GM12892 (cell line): ENCODE data around the gene FAM149A.

Source experiments
- DNase-seq: peaks from one replicate; pipeline ENCODE4 v3.0.0; 2011; ENCODE audit not compliant: insufficient read length
- FAIRE-seq: peaks from 2 replicates; lab custom pipeline; 2011; peaks lifted over from hg19 to GRCh38; lab: Jason Lieb, UNC
- POLR2A ChIP-seq: IDR thresholded peaks from 2 replicates; pipeline ENCODE4 v1.6.1; 2011; ENCODE audit warnings: low read depth, low read length, control low read depth
- POLR2AphosphoS5 ChIP-seq: IDR thresholded peaks from 2 replicates; pipeline ENCODE4 v1.6.1; 2011; ENCODE audit warnings: low read depth, low read length, control low read depth
- TAF1 ChIP-seq: IDR thresholded peaks from 2 replicates; pipeline ENCODE4 v1.6.1; 2011; ENCODE audit warnings: low read depth, mild to moderate bottlenecking, control low read depth, low read length, borderline replicate concordance

The FAM149A gene

DNA sequence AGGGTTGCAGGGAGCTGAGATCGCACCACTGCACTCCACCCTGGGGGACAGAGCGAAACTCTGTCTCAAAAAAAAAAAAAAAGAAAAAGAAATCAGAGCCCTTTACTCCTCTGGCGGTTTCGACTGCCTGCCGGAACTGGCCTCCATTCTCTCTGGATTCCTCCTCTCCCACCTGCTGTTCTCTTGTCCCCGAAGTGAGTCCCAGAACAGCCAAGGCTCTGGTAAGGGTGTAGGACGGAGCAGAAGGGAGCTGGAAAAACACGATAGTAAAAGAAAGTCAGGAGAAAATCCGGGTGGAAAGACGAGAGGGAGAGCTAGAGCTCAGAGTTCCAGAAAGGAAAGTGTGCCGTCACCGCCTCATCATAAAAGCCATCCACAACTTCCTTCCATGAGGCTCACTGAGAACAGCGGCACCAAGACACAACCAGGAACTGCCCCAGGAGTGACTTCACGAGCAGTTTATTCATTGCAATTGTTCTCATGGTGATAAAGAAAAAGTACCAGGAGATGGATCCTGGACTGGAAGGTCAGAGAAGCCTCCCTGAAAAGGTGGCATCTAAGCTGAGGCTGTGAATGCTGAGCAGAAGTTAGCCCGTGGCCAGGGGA, 23.2 kb upstream of the FAM149A start:
- TF ChIP-seq TAF1 (no peak), POLR2AphosphoS5 (no peak), POLR2A (no peak)
- FAIRE-seq, result no peak
- DNase-seq, result no peak

DNA sequence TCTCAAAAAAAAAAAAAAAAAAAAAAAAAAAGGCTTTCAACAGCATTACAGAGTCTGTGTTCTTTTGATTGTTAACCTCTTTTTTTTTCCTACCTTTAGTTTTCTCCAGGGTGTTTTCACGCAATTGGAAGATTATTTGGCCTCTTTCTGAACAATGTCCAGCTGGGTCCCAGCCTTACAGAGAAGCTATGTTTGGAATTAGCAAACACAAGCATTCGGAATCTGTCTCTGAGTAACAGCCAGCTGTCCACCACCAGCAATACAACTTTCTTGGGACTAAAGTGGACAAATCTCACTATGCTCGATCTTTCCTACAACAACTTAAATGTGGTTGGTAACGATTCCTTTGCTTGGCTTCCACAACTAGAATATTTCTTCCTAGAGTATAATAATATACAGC, 22.3 kb upstream of the FAM149A start:
- FAIRE-seq, result no peak
- TF ChIP-seq TAF1 (no peak), POLR2AphosphoS5 (no peak), POLR2A (no peak)

DNA sequence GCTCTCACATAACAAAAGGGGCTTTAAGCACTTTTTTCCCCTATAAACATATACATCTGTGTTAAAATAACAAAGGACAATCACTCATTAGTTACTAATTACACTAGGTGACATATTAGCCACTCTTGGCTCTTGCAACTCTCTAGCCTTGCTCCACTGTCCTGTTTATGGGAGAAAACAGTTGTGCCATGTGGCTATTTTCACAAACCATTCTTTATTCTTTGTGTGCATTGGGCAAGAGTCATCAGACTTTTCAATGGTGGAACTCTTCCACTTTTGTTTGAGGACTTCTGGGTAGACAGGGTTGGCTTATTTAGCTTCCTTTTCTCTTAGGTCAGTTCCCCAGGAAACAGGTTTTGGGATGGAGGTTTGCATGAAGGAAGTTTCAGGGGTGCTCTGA, 16.0 kb upstream of the FAM149A start:
- no peak for TF ChIP-seq POLR2A
- no peak for TF ChIP-seq TAF1
- no peak for TF ChIP-seq POLR2AphosphoS5
- DNase-seq (no peak), FAIRE-seq (no peak)

More for the DNA sequence above, 22.3 kb upstream of the FAM149A start:
- DNase-seq, result no peak

DNA sequence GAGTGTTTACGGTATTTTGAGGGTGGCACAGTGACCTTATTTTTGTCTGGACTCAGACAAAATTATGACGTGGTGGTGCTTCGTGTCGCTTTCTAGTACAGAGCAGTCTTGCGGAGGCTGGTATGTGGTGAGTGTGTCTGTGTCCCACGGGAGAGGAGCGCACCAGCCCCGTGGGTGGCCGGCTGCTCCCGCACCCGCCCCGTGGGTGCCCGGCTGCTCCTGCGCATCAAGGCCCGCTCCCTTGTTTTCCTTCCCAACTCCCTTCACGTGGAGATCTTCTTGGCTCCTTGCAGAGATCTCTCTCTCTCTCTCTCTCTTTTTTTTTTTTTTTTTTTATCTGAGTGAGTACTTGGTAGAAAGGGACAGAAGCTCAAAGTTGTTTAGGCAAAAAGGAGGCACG, 12.2 kb upstream of the FAM149A start:
- no peak for DNase-seq
- TF ChIP-seq POLR2A, result no peak
- TF ChIP-seq POLR2AphosphoS5, result no peak
- TF ChIP-seq TAF1, result no peak
- no peak for FAIRE-seq

DNA sequence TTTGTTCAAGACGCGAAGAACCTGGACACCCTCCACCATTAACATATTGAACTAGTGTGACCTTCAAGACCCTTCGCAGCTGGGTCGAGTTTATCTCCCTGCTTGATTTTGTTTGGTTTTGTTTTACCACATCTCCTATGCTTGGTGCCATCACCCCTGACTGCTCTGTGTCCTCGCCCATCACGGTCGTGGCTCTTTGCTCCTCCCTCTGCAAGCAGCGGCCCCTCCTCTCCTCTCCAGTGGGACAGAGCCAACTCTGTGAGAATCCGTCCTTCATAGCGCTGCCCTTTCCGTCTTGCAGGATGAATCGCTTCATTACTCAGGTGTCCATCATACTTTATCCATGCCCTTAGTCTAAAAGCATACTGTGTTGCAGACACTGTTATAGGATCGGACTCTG, 9.1 kb upstream of the FAM149A start:
- TF ChIP-seq POLR2AphosphoS5 (no peak), TAF1 (no peak), POLR2A (no peak)
- DNase-seq (no peak), FAIRE-seq (no peak)

DNA sequence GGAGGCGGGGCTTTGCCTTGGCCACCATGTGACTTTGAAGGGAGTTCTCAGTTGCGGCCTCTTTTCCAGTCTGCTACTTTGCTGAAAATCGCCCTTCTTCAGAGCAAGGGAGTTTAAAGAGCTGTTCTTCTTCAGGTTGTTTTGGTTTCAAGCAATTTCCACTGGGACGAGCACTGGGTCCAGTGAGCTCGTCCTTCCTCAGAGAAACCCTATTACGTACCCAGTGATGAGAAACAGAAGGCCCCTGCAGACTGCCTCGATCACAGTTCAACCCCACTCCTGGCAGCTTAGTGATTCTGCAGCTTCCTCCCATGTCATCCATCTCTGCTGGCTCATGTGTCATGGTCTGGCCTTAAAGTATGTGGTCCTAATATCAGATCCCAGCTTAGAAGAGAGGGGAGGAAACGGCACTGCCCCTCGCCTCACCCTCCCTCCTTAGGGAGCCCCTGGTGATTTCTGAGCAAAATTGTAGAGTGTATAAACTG, 7.8 kb upstream of the FAM149A start:
- FAIRE-seq, result no peak
- DNase-seq, result no peak
- TF ChIP-seq POLR2AphosphoS5, result no peak
- no peak for TF ChIP-seq TAF1
- TF ChIP-seq POLR2A, result no peak

DNA sequence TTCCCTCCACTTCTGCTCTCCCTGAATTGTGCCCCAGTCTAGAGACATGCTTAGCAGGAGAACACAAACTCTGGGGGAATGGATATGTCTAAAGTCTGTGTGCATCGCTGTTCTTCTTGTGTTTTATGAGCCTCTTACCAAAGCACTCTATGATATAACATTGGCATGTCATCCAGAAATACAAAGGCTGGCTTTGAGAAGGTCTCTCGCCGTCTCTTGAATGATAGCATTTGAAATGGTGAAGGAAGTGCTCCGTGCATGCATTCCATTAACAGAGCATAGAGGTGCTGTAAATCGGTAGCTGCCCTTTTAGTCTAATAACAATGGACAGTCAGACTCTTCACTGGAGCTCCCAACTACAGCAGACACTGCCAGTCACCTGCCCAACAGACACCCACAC, 7.1 kb upstream of the FAM149A start:
- TF ChIP-seq POLR2A (no peak), TAF1 (no peak), POLR2AphosphoS5 (no peak)
- no peak for DNase-seq
- no peak for FAIRE-seq

DNA sequence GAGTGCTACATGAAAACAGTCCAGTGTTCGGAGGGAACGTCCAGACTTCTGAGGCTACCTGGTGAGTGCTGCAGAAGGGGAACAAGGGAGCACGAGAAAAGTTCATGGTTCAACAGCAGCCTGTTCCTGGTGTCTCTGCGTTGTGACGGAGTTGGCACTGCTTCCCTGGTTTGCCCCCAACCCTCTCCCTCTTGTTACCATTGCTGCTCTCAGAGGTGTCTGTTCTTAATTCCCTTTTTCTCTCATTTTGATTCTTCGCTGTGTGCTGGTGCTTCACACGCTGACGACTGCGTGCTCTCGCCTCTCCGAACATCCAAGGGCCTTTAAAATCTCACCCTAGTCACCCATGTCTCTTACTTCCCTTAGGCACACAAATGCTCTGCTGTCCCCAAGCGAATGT, 1.6 kb upstream of the FAM149A start:
- no peak for DNase-seq
- TF ChIP-seq POLR2A (no peak), POLR2AphosphoS5 (no peak), TAF1 (no peak)
- FAIRE-seq, result no peak

DNA sequence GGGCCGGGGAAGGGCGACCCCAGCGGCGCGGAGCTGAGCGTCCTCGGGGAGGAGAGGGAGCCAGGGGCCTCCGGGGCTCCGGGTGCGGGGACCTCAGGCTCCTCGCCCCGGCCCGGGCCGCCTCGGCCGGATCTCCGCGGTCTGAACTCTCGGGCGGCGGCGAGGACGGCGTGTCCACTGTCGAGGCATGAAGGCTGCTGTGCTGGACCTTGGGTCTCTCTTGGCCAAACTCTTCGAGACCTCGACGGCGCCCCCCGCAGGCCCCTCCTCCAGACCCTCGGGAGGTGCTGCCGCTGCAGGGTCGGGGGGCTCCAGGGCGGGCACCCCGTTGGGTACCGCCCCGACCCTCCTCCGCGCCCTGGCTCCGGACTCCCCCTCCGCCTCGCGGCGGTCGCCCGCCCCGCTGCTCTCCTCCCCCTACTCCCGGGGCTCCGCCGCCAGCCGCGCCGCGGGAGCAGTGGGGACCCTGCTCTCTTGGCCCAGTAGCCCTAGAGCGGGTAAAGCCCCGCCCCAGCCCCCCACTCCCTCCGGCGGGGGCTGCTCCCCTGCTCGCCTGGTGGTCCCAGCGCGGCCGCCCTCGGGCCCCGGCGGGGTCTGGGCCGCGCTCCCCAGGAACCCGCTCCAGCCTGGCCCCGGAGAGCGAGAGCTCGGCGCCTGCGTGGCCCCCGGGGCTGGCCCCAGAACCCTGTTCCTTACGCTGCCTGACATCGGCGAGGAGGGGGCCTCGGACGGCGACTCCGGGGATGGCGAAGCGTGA, 564 bp downstream of the FAM149A start:
- no peak for TF ChIP-seq POLR2AphosphoS5
- TF ChIP-seq TAF1, result no peak
- no peak for TF ChIP-seq POLR2A
- peak; percentile 39 for DNase-seq
- FAIRE-seq, result no peak

DNA sequence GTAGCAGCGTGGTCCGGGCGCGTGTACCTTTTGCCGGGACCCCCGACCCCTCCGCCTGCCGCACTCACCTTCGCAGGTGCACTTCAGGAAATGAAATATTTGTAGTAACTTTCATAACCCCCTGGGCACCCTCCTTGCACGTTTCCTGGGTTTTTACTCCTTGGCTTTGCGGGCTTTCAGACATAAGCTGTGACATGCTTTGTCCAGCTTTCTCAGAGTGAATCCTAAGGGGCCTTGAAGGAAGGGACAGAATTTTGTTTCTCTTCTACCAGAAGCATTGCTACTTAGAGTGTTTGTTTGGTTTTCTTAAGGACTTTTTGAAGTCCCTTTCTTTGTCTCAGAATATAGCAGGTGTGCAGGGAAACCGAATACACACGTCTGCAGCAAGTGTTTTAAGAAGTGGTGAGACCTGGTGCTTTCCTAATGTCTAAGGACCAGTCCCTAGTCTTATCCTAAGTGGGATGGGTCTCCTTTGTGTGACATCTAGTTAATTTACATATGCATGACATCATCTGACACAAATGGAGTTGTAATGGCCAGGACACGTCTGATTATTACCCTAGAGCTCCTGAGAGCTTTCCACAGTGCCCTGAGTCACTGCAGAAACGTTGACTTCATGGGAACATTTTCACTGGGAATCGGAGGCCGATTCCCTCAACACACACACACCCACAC, 1.3 kb downstream of the FAM149A start:
- FAIRE-seq, result no peak
- no peak for DNase-seq
- no peak for TF ChIP-seq POLR2A
- no peak for TF ChIP-seq POLR2AphosphoS5

DNA sequence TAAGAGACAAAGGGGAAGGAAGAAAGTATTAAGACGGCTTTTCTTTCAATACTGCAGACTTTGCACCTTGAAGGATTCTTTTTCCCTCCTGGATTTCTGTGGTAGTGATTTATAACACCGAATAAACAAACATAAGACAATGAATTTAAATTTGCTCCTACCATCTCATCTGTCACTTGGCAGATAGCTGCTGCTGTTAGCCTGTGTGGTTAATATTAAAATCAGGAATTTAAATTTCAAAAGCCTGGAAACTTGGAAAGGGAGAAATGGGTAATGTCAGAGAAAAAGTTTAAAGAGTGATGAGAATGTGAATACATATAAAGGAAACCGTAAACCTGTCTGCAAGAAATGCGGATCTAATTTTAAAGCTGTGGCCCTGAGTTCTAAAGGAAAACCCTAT, 3.4 kb downstream of the FAM149A start:
- no peak for DNase-seq
- no peak for FAIRE-seq
- TF ChIP-seq POLR2A, result no peak
- TF ChIP-seq POLR2AphosphoS5, result no peak
- no peak for TF ChIP-seq TAF1

DNA sequence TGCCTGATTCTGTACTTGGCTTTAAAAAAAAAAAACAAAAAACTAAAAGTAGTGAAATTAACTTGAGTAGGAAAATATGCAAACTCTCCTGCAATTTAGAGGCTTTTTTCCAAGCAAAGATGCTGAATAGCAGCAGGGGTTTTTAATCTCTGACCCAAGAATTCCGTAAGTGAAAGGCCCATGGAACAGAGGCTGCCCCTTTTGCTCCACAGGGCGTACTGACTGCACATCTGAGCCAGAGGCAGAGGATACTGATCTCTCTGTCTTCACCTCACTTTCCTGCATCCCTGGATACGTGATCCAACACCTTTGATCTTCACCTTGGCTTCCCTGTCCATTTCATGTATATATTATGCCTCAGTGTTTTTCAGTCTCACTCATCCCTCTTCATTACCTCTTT, 3.9 kb downstream of the FAM149A start:
- no peak for DNase-seq
- FAIRE-seq, result no peak
- no peak for TF ChIP-seq TAF1
- TF ChIP-seq POLR2A, result no peak
- no peak for TF ChIP-seq POLR2AphosphoS5
